WTC11 (cell line): Measurements from ENCODE around the gene KIAA1328.

Experiments
- FOXJ3 ChIP-seq: sonication (generic); formaldehyde crosslinking; IDR thresholded peaks from 2 replicates; pipeline ENCODE4 v1.9.0; 2021; ENCODE audit warnings: missing genetic modification reagents, mild to moderate bottlenecking, borderline replicate concordance
- HMGXB4 ChIP-seq: sonication (generic); formaldehyde crosslinking; IDR thresholded peaks from 2 replicates; pipeline ENCODE4 v1.8.1; 2023; ENCODE audit warnings: mild to moderate bottlenecking, moderate library complexity, missing genetic modification reagents
- MXD4 ChIP-seq: fragments of 250-450 bp; sonication (Bioruptor Pico); IDR thresholded peaks from 2 replicates; pipeline ENCODE4 v1.8.0; 2021; ENCODE audit warnings: mild to moderate bottlenecking, moderate library complexity, borderline replicate concordance
- NFATC4 ChIP-seq: fragments of 250-450 bp; sonication (Bioruptor Pico); IDR thresholded peaks from 2 replicates; pipeline ENCODE4 v1.9.0; 2021; ENCODE audit warnings: mild to moderate bottlenecking
- ZBTB43 ChIP-seq: sonication (generic); formaldehyde crosslinking; IDR thresholded peaks from 2 replicates; pipeline ENCODE4 v1.8.1; 2023; ENCODE audit warnings: mild to moderate bottlenecking, missing genetic modification reagents
- ZNF232 ChIP-seq: sonication (generic); formaldehyde crosslinking; IDR thresholded peaks from 2 replicates; pipeline ENCODE4 v1.8.0; 2022; ENCODE audit warnings: mild to moderate bottlenecking, missing genetic modification reagents

- TF ChIP-seq ZNF232, result no peak
- TF ChIP-seq HMGXB4 (CRISPR knock-in tag), result no peak
- TF ChIP-seq FOXJ3 (CRISPR knock-in tag), result no peak
- no peak for TF ChIP-seq ZBTB43 (CRISPR knock-in tag)
- TF ChIP-seq NFATC4 (CRISPR knock-in tag), result no peak
- TF ChIP-seq MXD4 (CRISPR knock-in tag), result no peak
Observed at GRCh38 chr18:37249171-37249886, 420.4 kb downstream of the KIAA1328 start.
